ENCODE results near the gene ACSF3.

The ACSF3 gene

GRCh38 chr16:89112377-89113151 lies 18.9 kb downstream of the ACSF3 start:
- Histone ChIP-seq H3K27me3 (ENCODE audit: control insufficient read depth, insufficient read depth, low read length) (no peaks in the 10 kb centered on the region), H3K9me3 (ENCODE audit: control insufficient read depth, low read length) (no peaks in the 10 kb centered on the region), H3K4me1 (ENCODE audit: control insufficient read depth, insufficient read depth, low read length) (peaks cover 6% of the 10 kb centered on the region), H3K4me3 (ENCODE audit: low read length) (no peak overlapping the region), H3K9ac (ENCODE audit: low read length) (no peak overlapping the region), H3K36me3 (ENCODE audit: control insufficient read depth, insufficient read depth, low read length) (peaks cover under 1% of the 10 kb centered on the region)

GRCh38 chr16:89113152-89113547 lies 19.5 kb downstream of the ACSF3 start:
- H3K9ac ChIP-seq (ENCODE audit: low read length): no peak overlapping the region
- H3K27me3 ChIP-seq (ENCODE audit: control insufficient read depth, insufficient read depth, low read length): no peaks in the 10 kb centered on the region
- H3K36me3 ChIP-seq (ENCODE audit: control insufficient read depth, insufficient read depth, low read length): no peaks in the 10 kb centered on the region

GRCh38 chr16:89113661-89114060 lies 20.0 kb downstream of the ACSF3 start:
- Histone ChIP-seq H3K9me3 (ENCODE audit: control insufficient read depth, low read length) (no peaks in the 10 kb centered on the region), H3K36me3 (ENCODE audit: control insufficient read depth, insufficient read depth, low read length) (no peaks in the 10 kb centered on the region), H3K4me3 (ENCODE audit: low read length) (no peak overlapping the region), H3K9ac (ENCODE audit: low read length) (no peak overlapping the region), H3K4me1 (ENCODE audit: control insufficient read depth, insufficient read depth, low read length) (no peaks in the 10 kb centered on the region), H3K27me3 (ENCODE audit: control insufficient read depth, insufficient read depth, low read length) (no peaks in the 10 kb centered on the region)

More at GRCh38 chr16:89113152-89113547, 19.5 kb downstream of the ACSF3 start:
- H3K4me3 ChIP-seq (ENCODE audit: low read length): no peak overlapping the region
- peaks cover 4% of the 10 kb centered on the region for H3K4me1 ChIP-seq (ENCODE audit: control insufficient read depth, insufficient read depth, low read length)
- H3K9me3 ChIP-seq (ENCODE audit: control insufficient read depth, low read length): no peaks in the 10 kb centered on the region

GRCh38 chr16:89114159-89114981 lies 20.7 kb downstream of the ACSF3 start:
- Histone ChIP-seq H3K36me3 (ENCODE audit: control insufficient read depth, insufficient read depth, low read length) (no peaks in the 10 kb centered on the region), H3K9ac (ENCODE audit: low read length) (no peak overlapping the region), H3K4me3 (ENCODE audit: low read length) (no peak overlapping the region), H3K27me3 (ENCODE audit: control insufficient read depth, insufficient read depth, low read length) (no peaks in the 10 kb centered on the region), H3K4me1 (ENCODE audit: control insufficient read depth, insufficient read depth, low read length) (no peaks in the 10 kb centered on the region), H3K9me3 (ENCODE audit: control insufficient read depth, low read length) (no peaks in the 10 kb centered on the region)

GRCh38 chr16:89115216-89115861 lies 21.7 kb downstream of the ACSF3 start:
- Histone ChIP-seq H3K4me1 (ENCODE audit: control insufficient read depth, insufficient read depth, low read length) (no peaks in the 10 kb centered on the region), H3K4me3 (ENCODE audit: low read length) (no peak overlapping the region), H3K9ac (ENCODE audit: low read length) (no peak overlapping the region), H3K27me3 (ENCODE audit: control insufficient read depth, insufficient read depth, low read length) (no peaks in the 10 kb centered on the region), H3K36me3 (ENCODE audit: control insufficient read depth, insufficient read depth, low read length) (no peaks in the 10 kb centered on the region), H3K9me3 (ENCODE audit: control insufficient read depth, low read length) (no peaks in the 10 kb centered on the region)

GRCh38 chr16:89116341-89117226 lies 22.9 kb downstream of the ACSF3 start:
- Histone ChIP-seq H3K4me1 (ENCODE audit: control insufficient read depth, insufficient read depth, low read length) (no peaks in the 10 kb centered on the region), H3K9me3 (ENCODE audit: control insufficient read depth, low read length) (no peaks in the 10 kb centered on the region), H3K27me3 (ENCODE audit: control insufficient read depth, insufficient read depth, low read length) (no peaks in the 10 kb centered on the region), H3K9ac (ENCODE audit: low read length) (no peak overlapping the region), H3K4me3 (ENCODE audit: low read length) (no peak overlapping the region), H3K36me3 (ENCODE audit: control insufficient read depth, insufficient read depth, low read length) (no peaks in the 10 kb centered on the region)

GRCh38 chr16:89117227-89117974 lies 23.7 kb downstream of the ACSF3 start:
- no peaks in the 10 kb centered on the region for H3K9me3 ChIP-seq (ENCODE audit: control insufficient read depth, low read length)
- H3K4me1 ChIP-seq (ENCODE audit: control insufficient read depth, insufficient read depth, low read length): peaks cover 3% of the 10 kb centered on the region
- no peak overlapping the region for H3K9ac ChIP-seq (ENCODE audit: low read length)
- no peaks in the 10 kb centered on the region for H3K27me3 ChIP-seq (ENCODE audit: control insufficient read depth, insufficient read depth, low read length)
- no peaks in the 10 kb centered on the region for H3K36me3 ChIP-seq (ENCODE audit: control insufficient read depth, insufficient read depth, low read length)
- no peak overlapping the region for H3K4me3 ChIP-seq (ENCODE audit: low read length)

- Histone ChIP-seq H3K4me1 (ENCODE audit: control insufficient read depth, insufficient read depth, low read length) (peaks cover 9% of the 10 kb centered on the region), H3K9ac (ENCODE audit: low read length) (no peak overlapping the region), H3K27me3 (ENCODE audit: control insufficient read depth, insufficient read depth, low read length) (no peaks in the 10 kb centered on the region), H3K9me3 (ENCODE audit: control insufficient read depth, low read length) (no peaks in the 10 kb centered on the region), H3K4me3 (ENCODE audit: low read length) (no peak overlapping the region), H3K36me3 (ENCODE audit: control insufficient read depth, insufficient read depth, low read length) (no peaks in the 10 kb centered on the region)
Observed at GRCh38 chr16:89117975-89118289, 24.3 kb downstream of the ACSF3 start.

GRCh38 chr16:89118361-89119165 lies 24.9 kb downstream of the ACSF3 start:
- no peaks in the 10 kb centered on the region for H3K27me3 ChIP-seq (ENCODE audit: control insufficient read depth, insufficient read depth, low read length)
- H3K9me3 ChIP-seq (ENCODE audit: control insufficient read depth, low read length): no peaks in the 10 kb centered on the region
- no peaks in the 10 kb centered on the region for H3K36me3 ChIP-seq (ENCODE audit: control insufficient read depth, insufficient read depth, low read length)
- H3K4me3 ChIP-seq (ENCODE audit: low read length): no peak overlapping the region
- H3K4me1 ChIP-seq (ENCODE audit: control insufficient read depth, insufficient read depth, low read length): peaks cover 12% of the 10 kb centered on the region
- no peak overlapping the region for H3K9ac ChIP-seq (ENCODE audit: low read length)

- Histone ChIP-seq H3K4me3 (ENCODE audit: low read length) (no peak overlapping the region), H3K27me3 (ENCODE audit: control insufficient read depth, insufficient read depth, low read length) (no peaks in the 10 kb centered on the region), H3K4me1 (ENCODE audit: control insufficient read depth, insufficient read depth, low read length) (peaks cover 12% of the 10 kb centered on the region), H3K9me3 (ENCODE audit: control insufficient read depth, low read length) (no peaks in the 10 kb centered on the region), H3K9ac (ENCODE audit: low read length) (no peak overlapping the region), H3K36me3 (ENCODE audit: control insufficient read depth, insufficient read depth, low read length) (no peaks in the 10 kb centered on the region)
Observed at GRCh38 chr16:89119166-89119621, 25.5 kb downstream of the ACSF3 start.

All from mucosa of stomach (tissue), 1 donor.